Keratinocyte (primary cell): ENCODE measurements around the gene APAF1. TPM values are rescaled to one million over a fixed set of nuclear protein-coding genes. Genes with fewer than 3 reads are reported as not detected.

Experiments
- DNase-seq: peaks from one replicate; pipeline ENCODE4 v3.0.0-alpha.2; 2011; ENCODE audit warnings: low read depth, missing footprints, low spot score
- FAIRE-seq: peaks from 2 replicates; lab custom pipeline; 2011; peaks lifted over from hg19 to GRCh38; lab: Jason Lieb, UNC
- H2AFZ ChIP-seq: 2 replicates; pipeline ENCODE4 v1.6.0; 2012; ENCODE audit warnings: low read length, control low read depth, inconsistent platforms; ENCODE audit not compliant: control insufficient read depth
- H3K27ac ChIP-seq: 2 replicates; pipeline ENCODE4 v1.5.1; 2011; ENCODE audit warnings: low read length; ENCODE audit not compliant: control insufficient read depth, insufficient read depth
- H3K27me3 ChIP-seq: 3 replicates; pipeline ENCODE4 v1.6.0; 2011; ENCODE audit warnings: low read length; ENCODE audit not compliant: control insufficient read depth, insufficient read depth; ENCODE audit errors: extremely low read depth
- H3K36me3 ChIP-seq, 2 experiments: 2 replicates in 1 of 2; 3 replicates in 1 of 2; pipeline ENCODE4 v1.5.1; 2011; ENCODE audit warnings: low read length in 2 of 2, mild to moderate bottlenecking in 1 of 2; ENCODE audit not compliant: control insufficient read depth in 2 of 2, insufficient read depth in 2 of 2; ENCODE audit errors: extremely low read depth in 1 of 2
- H3K4me1 ChIP-seq: 3 replicates; pipeline ENCODE4 v1.5.1; 2011; ENCODE audit warnings: low read length; ENCODE audit not compliant: control insufficient read depth, insufficient read depth; ENCODE audit errors: extremely low read depth
- H3K4me2 ChIP-seq: 3 replicates; pipeline ENCODE4 v1.6.0; 2011; ENCODE audit warnings: low read depth, low read length; ENCODE audit not compliant: control insufficient read depth, insufficient read depth; ENCODE audit errors: extremely low read depth
- H3K4me3 ChIP-seq, 3 experiments: fragments of 200-600 bp in 1 of 3; sonication (generic) in 1 of 3; 2 replicates in 2 of 3; 3 replicates in 1 of 3; pipeline ENCODE4 v1.5.1; 2011 to 2016; ENCODE audit warnings: low read length in 3 of 3, mild to moderate bottlenecking in 3 of 3, control low read depth in 2 of 3, inconsistent platforms in 1 of 3, low read depth in 1 of 3, mixed read lengths in 1 of 3, mixed run types in 1 of 3, moderate library complexity in 1 of 3; ENCODE audit not compliant: control insufficient read depth in 2 of 3, insufficient read depth in 2 of 3; ENCODE audit errors: extremely low read depth in 1 of 3
- H3K79me2 ChIP-seq: 2 replicates; pipeline ENCODE4 v1.6.0; 2012; ENCODE audit warnings: low read length; ENCODE audit not compliant: control insufficient read depth, insufficient read depth
- H3K9ac ChIP-seq: 3 replicates; pipeline ENCODE4 v1.6.0; 2011; ENCODE audit warnings: low read length; ENCODE audit not compliant: control insufficient read depth, insufficient read depth; ENCODE audit errors: extremely low read depth
- H3K9me1 ChIP-seq: 3 replicates; pipeline ENCODE4 v1.6.0; 2011; ENCODE audit warnings: low read length; ENCODE audit not compliant: control insufficient read depth, insufficient read depth; ENCODE audit errors: extremely low read depth
- H3K9me3 ChIP-seq: 2 replicates; pipeline ENCODE4 v1.5.1; 2012; ENCODE audit warnings: low read depth, low read length; ENCODE audit not compliant: control insufficient read depth
- H4K20me1 ChIP-seq: 3 replicates; pipeline ENCODE4 v1.6.0; 2011; ENCODE audit warnings: low read length; ENCODE audit not compliant: control insufficient read depth, insufficient read depth; ENCODE audit errors: extremely low read depth
- CTCF ChIP-seq, 3 experiments: IDR thresholded peaks in 1 of 3; conservative IDR thresholded peaks in 1 of 3; optimal IDR thresholded peaks in 1 of 3; 2 replicates in 2 of 3; 3 replicates in 1 of 3; pipeline versions ENCODE3 to v1.5.1; 2011; ENCODE audit warnings: low read length in 3 of 3, mild to moderate bottlenecking in 3 of 3, moderate library complexity in 2 of 3, control low read depth in 1 of 3, inconsistent platforms in 1 of 3; ENCODE audit not compliant: insufficient read depth in 2 of 3; ENCODE audit errors: extremely low read depth in 1 of 3
- EZH2 ChIP-seq: IDR thresholded peaks from one replicate; pipeline ENCODE4 v1.6.1; 2012; ENCODE audit warnings: inconsistent platforms, mild to moderate bottlenecking, low read length, moderate library complexity
- dilution Hi-C: fragments of 300-500 bp; cut with MboI; formaldehyde crosslinking; loops from one replicate; pipeline ENCODE4 v1.7.0; 2020; ENCODE audit warnings: low sequenced_read_pairs; ENCODE audit not compliant: extremely low pct_ligation_motif_present
- polyA plus RNA-seq, 5 experiments: library from polyadenylated mRNA; depleted of rRNA in 3 of 5; stranded (reverse) in 3 of 5; stranded (forward) in 1 of 5; unstranded in 1 of 5; fragments of >200 nt; gene quantifications; 1 replicate in 1 of 5; 2 replicates in 3 of 5; 3 replicates in 1 of 5; pipeline versions ENCODE4 v1.2.1 to v1.2.3, GENCODE V29; 2011 to 2012; ENCODE audit warnings: missing spikeins in 2 of 5, low read depth in 1 of 5, low replicate concordance in 1 of 5

The APAF1 gene
- polyA plus RNA-seq, 1 donor (not counting 4 experiments of a cell fraction or from before 2014, with no cell fraction given), result 9.9 TPM

- Histone ChIP-seq H3K27me3 (no peaks in the 10 kb centered on the region), H4K20me1 (no peaks in the 10 kb centered on the region), H2AFZ (no peak overlapping the region), H3K79me2 (no peaks in the 10 kb centered on the region), H3K36me3 (peaks cover 4 to 5% of the 10 kb centered on the region in 2 experiments), H3K27ac (no peak overlapping the region), H3K4me3 (no peak overlapping the region), H3K4me1 (no peaks in the 10 kb centered on the region), H3K9me1 (no peaks in the 10 kb centered on the region), H3K4me2 (no peak overlapping the region), H3K9me3 (no peaks in the 10 kb centered on the region), H3K9ac (no peak overlapping the region)
- dilution Hi-C loops, result no loop called here
- no peak for DNase-seq
- FAIRE-seq, result no peak
- no peak for TF ChIP-seq CTCF (optimal IDR thresholded peaks at IDR 0.05 in 1 of 3, IDR thresholded peaks at IDR 0.05 in 1 of 3, conservative IDR thresholded peaks at IDR 0.05 in 1 of 3; ENCODE audit: extremely low read depth in 1 of 3, insufficient read depth in 2 of 3, low read length in 3 of 3)
- TF ChIP-seq EZH2, result no peak
These were observed 24.7 kb downstream of the APAF1 start for GRCh38 chr12:98669751-98670150.

DNA sequence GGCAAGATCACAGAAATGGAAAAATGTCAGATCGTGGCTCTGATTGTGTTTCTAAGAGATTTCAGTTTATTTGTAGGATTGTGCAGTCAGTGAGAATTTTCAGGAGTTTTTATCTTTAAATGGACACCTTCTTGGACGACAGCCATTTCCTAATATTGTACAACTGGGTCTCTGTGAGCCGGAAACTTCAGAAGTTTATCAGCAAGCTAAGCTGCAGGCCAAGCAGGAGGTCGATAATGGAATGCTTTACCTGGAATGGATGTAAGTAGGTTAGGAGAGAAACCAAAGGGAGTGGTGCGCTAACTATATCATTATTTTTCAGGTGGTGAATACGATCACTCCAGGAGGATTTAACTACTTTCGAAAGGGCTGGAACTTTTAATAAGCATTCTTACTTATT is 26.4 kb downstream of the APAF1 start:
- Histone ChIP-seq H4K20me1 (no peaks in the 10 kb centered on the region), H3K4me2 (no peak overlapping the region), H3K9me1 (no peaks in the 10 kb centered on the region), H3K9me3 (no peaks in the 10 kb centered on the region), H3K27me3 (no peaks in the 10 kb centered on the region), H3K36me3 (peaks cover 4 to 5% of the 10 kb centered on the region in 2 experiments), H3K4me1 (no peaks in the 10 kb centered on the region), H2AFZ (no peak overlapping the region), H3K27ac (no peak overlapping the region), H3K79me2 (no peaks in the 10 kb centered on the region), H3K9ac (no peak overlapping the region), H3K4me3 (no peak overlapping the region)
- FAIRE-seq (no peak), DNase-seq (no peak)
- dilution Hi-C loops, result no loop called here
- TF ChIP-seq EZH2, result no peak
- no peak for TF ChIP-seq CTCF (optimal IDR thresholded peaks at IDR 0.05 in 1 of 3, IDR thresholded peaks at IDR 0.05 in 1 of 3, conservative IDR thresholded peaks at IDR 0.05 in 1 of 3; ENCODE audit: extremely low read depth in 1 of 3, insufficient read depth in 2 of 3, low read length in 3 of 3)
